Measurements from ENCODE around the gene UBE2S. TPM values are rescaled to one million over a fixed set of nuclear protein-coding genes. Genes with fewer than 3 reads are reported as not detected.
"Not testable (repeated sequence)": the region's sequence is repeated elsewhere in the genome, so short reads cannot be mapped to it uniquely, and the experiment has no call there.

Gene UBE2S
- total RNA-seq = 29.9 TPM
- polyA plus RNA-seq = 17.5 TPM

- Histone ChIP-seq H3K27ac (ENCODE audit: low read depth) (peak within 1 kb of the TSS; percentile 99), H3K4me3 (ENCODE audit: low read depth, low read length) (peak within 1 kb of the TSS; percentile 90)
- H3K36me3 ChIP-seq (ENCODE audit: insufficient read depth); DNase-seq (ENCODE audit: extremely low spot score); H3K4me1 ChIP-seq (ENCODE audit: insufficient read depth): not testable (repeated sequence)
- WGBS = under 1% methylated on average over 36 of the region's 36 CpGs
Observed at GRCh38 chr19:55407550-55407799, at the start of gene UBE2S. TSS of gene UBE2S (minus strand) at chr19:55407788. CDS start at chr19:55407589, 199 bp downstream.

- no peak overlapping the region for H3K27ac ChIP-seq (ENCODE audit: low read depth)
- H3K4me3 ChIP-seq (ENCODE audit: low read depth, low read length) = no peak overlapping the region
- H3K4me1 ChIP-seq (ENCODE audit: insufficient read depth) = peaks cover 2% of the 10 kb centered on the region
- no peak for DNase-seq (ENCODE audit: extremely low spot score)
- H3K36me3 ChIP-seq (ENCODE audit: insufficient read depth) = no peaks in the 10 kb centered on the region
- 93% methylated on average over 14 of the region's 14 CpGs for WGBS
Observed at GRCh38 chr19:55456347-55456746, 48.8 kb upstream of the UBE2S start.

- Histone ChIP-seq H3K27ac (ENCODE audit: low read depth) (no peak overlapping the region), H3K36me3 (ENCODE audit: insufficient read depth) (no peaks in the 10 kb centered on the region), H3K4me1 (ENCODE audit: insufficient read depth) (peaks cover under 1% of the 10 kb centered on the region), H3K4me3 (ENCODE audit: low read depth, low read length) (no peak overlapping the region)
- no peak for DNase-seq (ENCODE audit: extremely low spot score)
- 89% methylated on average over 11 of the region's 11 CpGs for WGBS
Observed at GRCh38 chr19:55455576-55456235, 48.1 kb upstream of the UBE2S start.

GRCh38 chr19:55454787-55455243 lies 47.2 kb upstream of the UBE2S start:
- 77% methylated on average over 14 of the region's 14 CpGs for WGBS
- H3K36me3 ChIP-seq (ENCODE audit: insufficient read depth) = no peaks in the 10 kb centered on the region
- H3K4me1 ChIP-seq (ENCODE audit: insufficient read depth) = no peaks in the 10 kb centered on the region
- no peak overlapping the region for H3K4me3 ChIP-seq (ENCODE audit: low read depth, low read length)
- no peak overlapping the region for H3K27ac ChIP-seq (ENCODE audit: low read depth)
- no peak for DNase-seq (ENCODE audit: extremely low spot score)

GRCh38 chr19:55453511-55454260 lies 46.1 kb upstream of the UBE2S start:
- 91% methylated on average over 12 of the region's 12 CpGs for WGBS
- DNase-seq (ENCODE audit: extremely low spot score) = no peak
- Histone ChIP-seq H3K4me1 (ENCODE audit: insufficient read depth) (no peaks in the 10 kb centered on the region), H3K36me3 (ENCODE audit: insufficient read depth) (no peaks in the 10 kb centered on the region), H3K4me3 (ENCODE audit: low read depth, low read length) (no peak overlapping the region), H3K27ac (ENCODE audit: low read depth) (no peak overlapping the region)

- Histone ChIP-seq H3K4me1 (ENCODE audit: insufficient read depth) (no peaks in the 10 kb centered on the region), H3K27ac (ENCODE audit: low read depth) (no peak overlapping the region), H3K36me3 (ENCODE audit: insufficient read depth) (no peaks in the 10 kb centered on the region), H3K4me3 (ENCODE audit: low read depth, low read length) (no peak overlapping the region)
- WGBS = 10% methylated on average over 34 of the region's 34 CpGs
- DNase-seq (ENCODE audit: extremely low spot score) = peak; percentile 80
Observed at GRCh38 chr19:55452749-55453346, 45.3 kb upstream of the UBE2S start.

- no peaks in the 10 kb centered on the region for H3K4me1 ChIP-seq (ENCODE audit: insufficient read depth)
- 3% methylated on average over 57 of the region's 57 CpGs for WGBS
- H3K27ac ChIP-seq (ENCODE audit: low read depth) = no peak overlapping the region
- H3K4me3 ChIP-seq (ENCODE audit: low read depth, low read length) = peak overlapping the region; percentile 26
- no peak for DNase-seq (ENCODE audit: extremely low spot score)
- H3K36me3 ChIP-seq (ENCODE audit: insufficient read depth) = no peaks in the 10 kb centered on the region
Observed at GRCh38 chr19:55451965-55452748, 44.6 kb upstream of the UBE2S start.

GRCh38 chr19:55451163-55451964 lies 43.8 kb upstream of the UBE2S start:
- no peak for DNase-seq (ENCODE audit: extremely low spot score)
- Histone ChIP-seq H3K27ac (ENCODE audit: low read depth) (no peak overlapping the region), H3K4me1 (ENCODE audit: insufficient read depth) (no peaks in the 10 kb centered on the region), H3K36me3 (ENCODE audit: insufficient read depth) (no peaks in the 10 kb centered on the region), H3K4me3 (ENCODE audit: low read depth, low read length) (peak overlapping the region; percentile 26)
- 1% methylated on average over 77 of the region's 80 CpGs for WGBS

- Histone ChIP-seq H3K4me3 (ENCODE audit: low read depth, low read length) (no peak overlapping the region), H3K36me3 (ENCODE audit: insufficient read depth) (no peaks in the 10 kb centered on the region), H3K4me1 (ENCODE audit: insufficient read depth) (no peaks in the 10 kb centered on the region), H3K27ac (ENCODE audit: low read depth) (no peak overlapping the region)
- DNase-seq (ENCODE audit: extremely low spot score) = no peak
- 34% methylated on average over 16 of the region's 16 CpGs for WGBS
Observed at GRCh38 chr19:55449469-55449868, 41.9 kb upstream of the UBE2S start.

GRCh38 chr19:55448175-55448490 lies 40.5 kb upstream of the UBE2S start:
- WGBS = 87% methylated on average over 5 of the region's 5 CpGs
- DNase-seq (ENCODE audit: extremely low spot score); H3K4me3 ChIP-seq (ENCODE audit: low read depth, low read length); H3K36me3 ChIP-seq (ENCODE audit: insufficient read depth); H3K4me1 ChIP-seq (ENCODE audit: insufficient read depth); H3K27ac ChIP-seq (ENCODE audit: low read depth): not testable (repeated sequence)

GRCh38 chr19:55447421-55448174 lies 40.0 kb upstream of the UBE2S start:
- DNase-seq (ENCODE audit: extremely low spot score) = no peak
- no peak overlapping the region for H3K27ac ChIP-seq (ENCODE audit: low read depth)
- H3K4me1 ChIP-seq (ENCODE audit: insufficient read depth) = no peaks in the 10 kb centered on the region
- no peak overlapping the region for H3K4me3 ChIP-seq (ENCODE audit: low read depth, low read length)
- WGBS = 31% methylated on average over 16 of the region's 16 CpGs
- H3K36me3 ChIP-seq (ENCODE audit: insufficient read depth) = no peaks in the 10 kb centered on the region

GRCh38 chr19:55446060-55446459 lies 38.5 kb upstream of the UBE2S start:
- no peak for DNase-seq (ENCODE audit: extremely low spot score)
- 67% methylated on average over 8 of the region's 8 CpGs for WGBS
- Histone ChIP-seq H3K4me3 (ENCODE audit: low read depth, low read length) (no peak overlapping the region), H3K4me1 (ENCODE audit: insufficient read depth) (no peaks in the 10 kb centered on the region), H3K27ac (ENCODE audit: low read depth) (no peak overlapping the region), H3K36me3 (ENCODE audit: insufficient read depth) (no peaks in the 10 kb centered on the region)

Data from urinary bladder (tissue), 4 donors.